Tibial artery (tissue), 4 donors: ENCODE data around the gene TSPO.

ENCODE experiments used
- DNase-seq, 2 donors: peaks; one replicate each; pipeline ENCODE4 v3.0.0-alpha.2; 2019
- H3K27ac ChIP-seq, 2 donors: fragments of 200-600 bp; sonication (generic) in 1 of 2; 1 replicate in 1 of 2; 2 replicates in 1 of 2; pipeline ENCODE4 v1.5.1; 2018 to 2019; ENCODE audit warnings: mild to moderate bottlenecking in 1 of 2
- H3K27me3 ChIP-seq, 2 donors: fragments of 200-600 bp; sonication (generic) in 1 of 2; one replicate each; pipeline versions ENCODE4 v1.5.1 to v1.6.0; 2016 to 2019
- H3K36me3 ChIP-seq, 3 donors: fragments of 200-600 bp; sonication (generic) in 2 of 3; one replicate each; pipeline ENCODE4 v1.5.1; 2016 to 2019; ENCODE audit warnings: mild to moderate bottlenecking in 2 of 3
- H3K4me1 ChIP-seq, 4 donors: fragments of 200-600 bp; sonication (generic) in 2 of 4; 1 replicate in 3 of 4; 2 replicates in 1 of 4; pipeline ENCODE4 v1.5.1; 2016 to 2019
- H3K4me3 ChIP-seq, 2 donors: fragments of 200-600 bp; sonication (generic) in 1 of 2; 1 replicate in 1 of 2; 2 replicates in 1 of 2; pipeline ENCODE4 v1.5.1; 2018 to 2019; ENCODE audit warnings: mild to moderate bottlenecking in 2 of 2
- H3K9me3 ChIP-seq, 3 donors: fragments of 200-600 bp; sonication (generic) in 1 of 3; one replicate each; pipeline ENCODE4 v1.5.1; 2016 to 2019
- intact Hi-C: fragments of 100-400 bp; cut with DNase I; formaldehyde crosslinking; loops from one replicate; pipeline ENCODE4 v1.15.0; 2023; ENCODE audit warnings: low total_unique reads
- TF ChIP-seq, protein P1 (sequence below), 2 experiments: fragments of 200-600 bp in 1 of 2; fragments of 450-650 bp in 1 of 2; IDR thresholded peaks; one replicate each; pipeline ENCODE4 v1.5.1; 2017 to 2019; ENCODE audit warnings: antibody characterized with exemption in 2 of 2, mild to moderate bottlenecking in 1 of 2, moderate library complexity in 1 of 2

The TSPO gene

DNA sequence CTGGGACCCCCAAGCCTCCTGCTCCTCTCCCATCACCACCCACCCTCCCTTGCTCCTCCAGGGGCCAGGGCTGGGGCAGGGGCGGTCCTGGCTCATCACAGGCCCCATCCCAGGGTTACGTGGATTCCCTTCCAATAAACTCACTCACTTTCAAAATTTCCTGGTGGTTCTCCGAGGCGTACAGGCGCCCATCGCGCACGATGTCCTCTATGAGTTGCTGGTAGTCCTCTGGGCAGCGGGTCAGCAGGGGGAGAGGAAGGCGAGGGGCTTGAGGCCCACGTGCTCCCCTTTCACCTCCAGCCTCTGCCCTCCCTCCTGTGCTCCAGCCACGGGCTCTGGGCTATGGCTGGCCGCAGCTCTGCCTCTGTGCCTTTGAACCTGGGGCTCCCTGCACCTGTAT lies 56.0 kb downstream of the TSPO start:
- no peaks in the 10 kb centered on the region for H3K9me3 ChIP-seq
- peaks cover 0 to 18% of the 10 kb centered on the region in 2 donors for H3K27me3 ChIP-seq
- intact Hi-C loops = no loop called here
- DNase-seq = no peak
- H3K27ac ChIP-seq = no peak overlapping the region
- TF ChIP-seq, protein P1, sequence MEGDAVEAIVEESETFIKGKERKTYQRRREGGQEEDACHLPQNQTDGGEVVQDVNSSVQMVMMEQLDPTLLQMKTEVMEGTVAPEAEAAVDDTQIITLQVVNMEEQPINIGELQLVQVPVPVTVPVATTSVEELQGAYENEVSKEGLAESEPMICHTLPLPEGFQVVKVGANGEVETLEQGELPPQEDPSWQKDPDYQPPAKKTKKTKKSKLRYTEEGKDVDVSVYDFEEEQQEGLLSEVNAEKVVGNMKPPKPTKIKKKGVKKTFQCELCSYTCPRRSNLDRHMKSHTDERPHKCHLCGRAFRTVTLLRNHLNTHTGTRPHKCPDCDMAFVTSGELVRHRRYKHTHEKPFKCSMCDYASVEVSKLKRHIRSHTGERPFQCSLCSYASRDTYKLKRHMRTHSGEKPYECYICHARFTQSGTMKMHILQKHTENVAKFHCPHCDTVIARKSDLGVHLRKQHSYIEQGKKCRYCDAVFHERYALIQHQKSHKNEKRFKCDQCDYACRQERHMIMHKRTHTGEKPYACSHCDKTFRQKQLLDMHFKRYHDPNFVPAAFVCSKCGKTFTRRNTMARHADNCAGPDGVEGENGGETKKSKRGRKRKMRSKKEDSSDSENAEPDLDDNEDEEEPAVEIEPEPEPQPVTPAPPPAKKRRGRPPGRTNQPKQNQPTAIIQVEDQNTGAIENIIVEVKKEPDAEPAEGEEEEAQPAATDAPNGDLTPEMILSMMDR (IDR thresholded peaks at IDR 0.05) = no peak
- H3K4me3 ChIP-seq = no peak overlapping the region
- no peaks in the 10 kb centered on the region for H3K36me3 ChIP-seq
- H3K4me1 ChIP-seq = no peaks in the 10 kb centered on the region

DNA sequence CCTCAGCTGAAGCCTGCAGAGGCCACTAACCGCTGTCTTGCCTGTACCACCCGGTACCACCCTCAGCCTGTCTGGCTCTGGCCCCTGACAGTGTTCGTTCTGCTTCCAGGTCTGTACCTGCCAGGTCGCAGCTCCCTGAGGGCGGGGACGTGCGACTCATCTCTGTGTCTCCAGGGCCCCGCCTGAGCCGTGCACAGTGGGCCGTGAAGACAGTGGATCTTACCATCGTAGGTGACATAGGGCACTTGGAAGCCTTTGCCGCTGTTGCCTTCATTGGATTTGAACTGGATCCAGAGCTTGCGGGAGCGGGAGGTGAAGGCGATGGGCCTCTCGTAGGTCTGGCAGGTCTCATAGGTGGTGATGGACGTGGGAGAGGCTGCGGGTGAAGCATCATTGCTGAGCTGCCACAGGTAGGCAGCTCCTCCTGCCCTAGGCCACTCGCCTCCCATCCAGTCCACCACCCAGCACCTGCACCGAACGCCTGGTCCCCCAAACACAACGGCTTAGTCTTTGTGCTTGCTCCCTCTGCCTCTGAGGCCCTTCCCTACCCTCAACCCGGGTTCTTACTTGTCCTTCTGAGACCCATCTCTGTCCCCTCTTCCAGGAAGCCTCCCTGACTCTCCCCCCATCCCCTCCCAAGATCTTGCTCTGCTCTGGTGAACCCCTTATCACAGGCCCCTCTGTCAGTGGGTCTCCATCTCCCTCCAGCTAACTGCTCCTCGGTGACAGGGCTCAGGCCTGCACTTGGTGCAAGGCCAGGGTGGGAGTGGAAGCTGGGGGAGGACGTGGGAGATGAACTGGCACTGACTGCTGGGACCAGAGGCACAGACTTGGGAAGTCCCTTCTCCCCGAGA lies 56.7 kb downstream of the TSPO start:
- TF ChIP-seq, protein P1 (IDR thresholded peaks at IDR 0.05) = no peak
- no peak overlapping the region for H3K27ac ChIP-seq
- no peak overlapping the region for H3K4me3 ChIP-seq
- H3K36me3 ChIP-seq = no peaks in the 10 kb centered on the region
- H3K4me1 ChIP-seq = no peaks in the 10 kb centered on the region
- no peak for DNase-seq
- H3K9me3 ChIP-seq = no peaks in the 10 kb centered on the region
- H3K27me3 ChIP-seq = peaks cover 0 to 19% of the 10 kb centered on the region in 2 donors
- intact Hi-C loops = no loop called here

DNA sequence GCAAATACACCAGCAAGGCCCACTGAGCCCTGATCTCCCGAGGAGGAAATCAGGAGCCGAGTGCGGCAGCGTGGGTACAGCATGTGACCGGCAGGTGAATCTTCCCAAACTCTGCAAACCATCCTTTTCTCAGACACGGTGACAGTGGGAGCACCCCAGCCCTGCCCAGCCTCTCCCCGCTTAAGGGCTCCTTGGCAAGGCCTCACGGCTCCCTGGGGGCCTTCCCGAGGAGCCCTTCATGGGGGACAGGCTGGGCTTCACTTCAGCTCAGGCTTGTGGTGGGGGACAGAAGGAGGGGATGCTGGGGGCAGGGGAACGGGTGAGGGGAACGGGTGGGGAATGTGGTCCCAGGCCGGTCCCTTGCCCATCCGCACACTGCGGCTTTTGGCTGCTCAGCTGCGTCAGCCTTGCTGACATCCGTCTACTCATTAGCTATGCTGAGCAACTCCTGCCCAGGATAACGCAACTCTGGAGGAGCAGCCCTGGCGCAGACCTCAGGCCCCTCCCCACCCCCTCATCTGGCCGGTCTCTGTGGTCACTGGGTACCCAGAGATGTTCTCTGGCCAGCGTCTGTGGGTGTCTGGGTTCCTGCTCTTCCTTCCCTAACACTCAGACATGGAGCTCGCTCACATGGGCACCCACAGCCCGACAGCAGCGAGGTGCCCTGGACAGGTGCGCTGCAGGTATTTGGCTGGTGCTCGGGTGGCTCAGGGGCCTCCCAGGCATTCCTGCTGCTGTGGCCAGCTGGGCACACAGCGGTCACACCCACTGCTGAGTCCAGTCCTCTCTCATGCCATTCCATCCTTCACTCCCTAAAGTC lies 57.6 kb downstream of the TSPO start:
- Histone ChIP-seq H3K4me3 (no peak overlapping the region), H3K27ac (no peak overlapping the region), H3K27me3 (peaks cover 0 to 19% of the 10 kb centered on the region in 2 donors), H3K36me3 (no peaks in the 10 kb centered on the region), H3K4me1 (no peaks in the 10 kb centered on the region), H3K9me3 (no peaks in the 10 kb centered on the region)
- DNase-seq = no peak
- intact Hi-C loops = no loop called here
- TF ChIP-seq, protein P1 (IDR thresholded peaks at IDR 0.05) = no peak

DNA sequence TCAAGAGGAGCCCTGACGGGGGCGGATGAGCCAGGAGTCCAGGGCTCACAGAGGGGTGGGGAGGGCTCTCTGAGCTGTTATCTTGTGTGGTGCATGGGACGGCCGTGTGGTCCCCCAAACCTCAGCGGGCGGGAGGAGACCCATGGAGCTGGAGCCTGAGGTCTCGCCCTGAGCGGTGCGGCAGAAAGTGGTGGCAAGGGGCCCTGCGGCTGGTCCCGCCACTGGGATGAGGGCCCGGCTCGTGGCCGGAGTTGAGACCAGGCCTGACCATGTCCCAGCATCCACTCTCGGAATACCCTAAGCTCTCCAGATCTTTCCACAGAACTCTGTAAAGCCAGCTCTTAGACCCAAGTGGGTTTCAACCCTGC lies 58.1 kb downstream of the TSPO start:
- intact Hi-C loops = no loop called here
- no peak overlapping the region for H3K27ac ChIP-seq
- no peaks in the 10 kb centered on the region for H3K36me3 ChIP-seq
- H3K27me3 ChIP-seq = peaks cover 0 to 23% of the 10 kb centered on the region in 2 donors
- H3K9me3 ChIP-seq = no peaks in the 10 kb centered on the region
- H3K4me3 ChIP-seq = no peak overlapping the region
- TF ChIP-seq, protein P1 (IDR thresholded peaks at IDR 0.05) = no peak
- H3K4me1 ChIP-seq = no peaks in the 10 kb centered on the region
- DNase-seq = no peak

DNA sequence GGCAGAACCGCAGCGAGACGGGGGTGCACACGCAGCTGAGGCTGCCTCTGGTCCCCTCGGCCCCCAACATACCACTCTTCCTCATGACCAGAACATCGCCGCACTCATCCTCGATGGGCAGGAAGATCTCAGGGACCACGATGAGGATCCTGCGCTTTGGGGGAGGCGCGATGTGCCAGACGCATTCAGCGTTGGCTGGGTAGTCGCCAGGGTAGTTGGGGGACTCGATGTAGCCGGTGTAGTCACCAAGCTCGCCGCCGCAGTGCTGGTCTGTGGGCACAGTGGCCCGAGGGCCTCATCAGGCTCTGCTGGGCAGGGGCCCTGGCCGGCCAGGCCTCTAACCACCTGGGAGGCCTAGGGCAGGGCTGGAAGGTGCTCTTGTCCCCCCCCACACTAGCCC lies 58.6 kb downstream of the TSPO start:
- Histone ChIP-seq H3K9me3 (no peaks in the 10 kb centered on the region), H3K36me3 (no peaks in the 10 kb centered on the region), H3K27me3 (peaks cover 0 to 28% of the 10 kb centered on the region in 2 donors), H3K4me3 (no peak overlapping the region), H3K4me1 (no peaks in the 10 kb centered on the region), H3K27ac (no peak overlapping the region)
- intact Hi-C loops = no loop called here
- DNase-seq = no peak
- TF ChIP-seq, protein P1 (IDR thresholded peaks at IDR 0.05) = no peak
